ENCODE data around the gene PYCARD. TPM values are rescaled to one million over a fixed set of nuclear protein-coding genes. Genes with fewer than 3 reads are reported as not detected.
"Not testable (repeated sequence)": the region's sequence is repeated elsewhere in the genome, so short reads cannot be mapped to it uniquely, and the experiment has no call there.

The PYCARD gene
- total RNA-seq: 10 to 100 TPM in 1 of 2 donors, 1 to 10 TPM in 1; 9.6 to 25.6 TPM

GRCh38 chr16:31202414-31203375 is at the start of gene PYCARD:
PYCARD (minus strand) TSS chr16:31202760; CDS start chr16:31202690, 70 bp downstream.
- Mint-ChIP-seq H3K9me3 (no peaks in the 10 kb centered on the region), H3K4me3 (peak within 1 kb of the TSS; percentile 81), H3K4me1 (peaks cover 32% of the 10 kb centered on the region), H3K36me3 (ENCODE audit: low read depth) (peaks cover 22% of the 10 kb centered on the region), H3K27ac (peak within 1 kb of the TSS; percentile 69), H3K27me3 (no peaks in the 10 kb centered on the region)
- peak; percentile 33 for ATAC-seq (replicated peaks)

DNA sequence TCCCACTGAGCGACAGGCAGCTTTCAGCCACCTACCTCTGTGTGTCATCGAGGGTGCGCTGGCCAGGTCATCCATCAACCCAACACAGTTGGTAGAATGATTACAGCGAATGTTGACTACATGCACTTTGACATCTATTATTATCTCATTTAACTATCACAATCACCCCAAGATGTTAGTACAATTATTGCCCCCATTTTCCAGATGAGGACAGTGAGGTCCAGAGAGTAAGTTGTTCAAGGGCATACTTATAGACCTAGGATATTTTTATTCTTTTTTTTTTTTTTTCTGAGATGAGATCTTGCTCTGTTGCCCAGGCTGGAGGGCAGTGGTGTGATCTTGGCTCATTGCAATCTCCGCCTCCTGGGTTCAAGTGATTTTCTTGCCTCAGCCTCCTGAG is 48.9 kb upstream of the PYCARD start:
- Mint-ChIP-seq H3K4me1 (peaks cover 18% of the 10 kb centered on the region), H3K36me3 (ENCODE audit: low read depth) (no peaks in the 10 kb centered on the region), H3K27me3 (no peaks in the 10 kb centered on the region), H3K9me3 (no peaks in the 10 kb centered on the region), H3K27ac (peak overlapping the region; percentile 29), H3K4me3 (peak overlapping the region; percentile 36)
- ATAC-seq (replicated peaks): peak; percentile 22

DNA sequence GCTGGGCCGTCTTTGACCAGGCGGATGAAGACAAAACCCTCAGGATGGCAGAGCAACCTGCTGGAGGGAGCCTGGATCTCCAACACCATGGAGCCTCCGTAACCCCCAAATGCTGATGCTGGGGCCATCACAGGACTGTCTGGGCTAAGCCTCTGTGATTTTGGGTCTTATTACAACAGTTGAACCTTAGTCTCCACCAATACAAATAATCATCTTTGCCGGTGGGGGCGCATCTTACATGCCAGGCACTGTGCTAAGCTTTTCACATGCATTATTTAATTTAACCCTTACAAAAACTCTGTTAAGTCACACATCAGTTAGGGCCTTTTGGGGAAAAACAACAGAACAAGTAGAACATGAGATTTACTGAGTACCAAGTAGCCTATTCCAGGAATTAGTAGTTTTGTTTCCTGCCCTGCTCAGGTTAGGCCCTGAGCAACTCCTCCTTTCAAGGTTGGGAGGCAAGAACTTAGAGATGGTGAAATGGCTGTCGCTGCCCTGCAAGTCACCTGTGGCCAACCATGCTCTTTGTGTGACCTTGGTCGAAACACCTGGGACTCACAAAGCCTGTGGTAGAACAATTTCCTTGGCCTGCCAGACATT is 48.3 kb upstream of the PYCARD start:
- Mint-ChIP-seq H3K36me3 (ENCODE audit: low read depth) (no peaks in the 10 kb centered on the region), H3K4me3 (peak overlapping the region; percentile 36), H3K9me3 (no peaks in the 10 kb centered on the region), H3K27ac (peak overlapping the region; percentile 29), H3K27me3 (no peaks in the 10 kb centered on the region), H3K4me1 (peaks cover 18% of the 10 kb centered on the region)
- ATAC-seq (replicated peaks): peak; percentile 57

GRCh38 chr16:31248344-31248743 is 45.8 kb upstream of the PYCARD start:
- no peaks in the 10 kb centered on the region for H3K27me3 Mint-ChIP-seq
- H3K4me1 Mint-ChIP-seq: peaks cover 10% of the 10 kb centered on the region
- no peaks in the 10 kb centered on the region for H3K9me3 Mint-ChIP-seq
- ATAC-seq (replicated peaks): no peak
- H3K27ac Mint-ChIP-seq: no peak overlapping the region
- H3K36me3 Mint-ChIP-seq (ENCODE audit: low read depth): no peaks in the 10 kb centered on the region
- H3K4me3 Mint-ChIP-seq: no peak overlapping the region

DNA sequence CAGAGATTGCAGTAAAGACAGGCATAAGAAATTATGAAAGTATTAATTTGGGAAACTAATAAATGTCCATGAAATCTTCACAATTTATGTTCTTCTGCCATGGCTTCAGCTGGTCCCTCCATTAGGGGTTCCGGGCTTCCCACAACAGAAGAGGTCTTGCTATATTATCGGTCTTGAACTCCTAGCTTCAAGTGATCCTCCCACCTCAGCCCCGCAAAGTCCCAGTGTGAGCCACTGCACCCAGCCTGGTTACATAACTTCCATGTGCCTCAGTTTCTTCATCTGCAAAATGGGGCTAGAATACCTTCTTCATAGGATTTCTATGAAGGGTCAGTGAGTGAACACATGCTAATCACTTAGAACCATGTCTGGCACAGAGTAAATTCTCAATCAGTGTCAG is 43.7 kb upstream of the PYCARD start:
- no peaks in the 10 kb centered on the region for H3K9me3 Mint-ChIP-seq
- no peaks in the 10 kb centered on the region for H3K4me1 Mint-ChIP-seq

DNA sequence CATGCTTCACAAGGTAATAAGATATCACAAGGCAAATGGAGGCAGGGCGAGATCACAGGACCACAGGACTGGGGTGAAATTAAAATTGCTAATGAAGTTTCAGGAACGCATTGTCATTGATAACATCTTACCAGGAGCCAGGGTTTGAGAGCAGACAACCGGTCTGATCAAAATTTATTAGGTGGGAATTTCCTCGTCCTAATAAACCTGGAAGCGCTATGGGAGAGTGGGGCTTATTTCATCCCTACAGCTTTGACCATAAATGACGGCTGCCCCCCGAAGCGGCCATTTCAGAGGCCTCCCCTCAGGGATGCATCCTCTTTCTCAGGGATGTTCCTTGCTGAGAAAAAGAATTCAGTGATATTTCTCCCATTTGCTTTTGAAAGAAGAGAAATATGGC is 43.0 kb upstream of the PYCARD start:
- not testable (repeated sequence) for H3K4me3 Mint-ChIP-seq; H3K36me3 Mint-ChIP-seq (ENCODE audit: low read depth); H3K27me3 Mint-ChIP-seq; H3K4me1 Mint-ChIP-seq; H3K9me3 Mint-ChIP-seq; H3K27ac Mint-ChIP-seq; ATAC-seq (replicated peaks)

More for the DNA sequence above, 43.7 kb upstream of the PYCARD start:
- Mint-ChIP-seq H3K36me3 (ENCODE audit: low read depth) (no peaks in the 10 kb centered on the region), H3K27me3 (no peaks in the 10 kb centered on the region), H3K4me3 (no peak overlapping the region), H3K27ac (no peak overlapping the region)
- no peak for ATAC-seq (replicated peaks)

GRCh38 chr16:31243734-31244670 is 41.4 kb upstream of the PYCARD start:
- Mint-ChIP-seq H3K4me1 (no peaks in the 10 kb centered on the region), H3K4me3 (no peak overlapping the region), H3K9me3 (no peaks in the 10 kb centered on the region), H3K27me3 (no peaks in the 10 kb centered on the region), H3K27ac (no peak overlapping the region), H3K36me3 (ENCODE audit: low read depth) (no peaks in the 10 kb centered on the region)
- ATAC-seq (replicated peaks): no peak

DNA sequence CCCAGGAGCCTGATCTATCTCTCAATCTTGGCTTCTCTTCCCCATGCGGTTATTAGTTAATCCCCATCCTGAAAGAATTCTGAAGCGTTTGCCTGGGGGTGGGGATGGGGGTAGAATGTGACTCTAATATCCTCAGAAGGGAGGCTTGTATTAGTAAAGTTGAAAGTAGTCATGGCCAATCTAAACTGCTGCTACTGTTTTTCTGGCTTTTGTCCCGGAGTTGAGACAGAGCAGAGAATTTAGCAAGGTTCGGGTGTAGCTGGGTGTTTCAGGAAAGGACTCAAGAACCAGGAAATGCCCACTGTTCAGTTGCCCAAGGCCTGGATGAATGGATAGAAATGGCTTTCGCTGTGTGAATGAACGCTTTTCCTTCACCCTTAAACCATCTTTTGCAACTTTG is 39.6 kb upstream of the PYCARD start:
- Mint-ChIP-seq H3K9me3 (no peaks in the 10 kb centered on the region), H3K36me3 (ENCODE audit: low read depth) (no peaks in the 10 kb centered on the region), H3K27ac (no peak overlapping the region), H3K4me1 (no peaks in the 10 kb centered on the region), H3K27me3 (no peaks in the 10 kb centered on the region), H3K4me3 (no peak overlapping the region)
- no peak for ATAC-seq (replicated peaks)

- H3K27ac Mint-ChIP-seq: no peak overlapping the region
- H3K36me3 Mint-ChIP-seq (ENCODE audit: low read depth): no peaks in the 10 kb centered on the region
- H3K4me3 Mint-ChIP-seq: no peak overlapping the region
- no peaks in the 10 kb centered on the region for H3K4me1 Mint-ChIP-seq
- no peak for ATAC-seq (replicated peaks)
- H3K9me3 Mint-ChIP-seq: no peaks in the 10 kb centered on the region
- no peaks in the 10 kb centered on the region for H3K27me3 Mint-ChIP-seq
Observed at GRCh38 chr16:31238041-31238440, 35.5 kb upstream of the PYCARD start.

- H3K9me3 Mint-ChIP-seq: no peaks in the 10 kb centered on the region
- no peaks in the 10 kb centered on the region for H3K36me3 Mint-ChIP-seq (ENCODE audit: low read depth)
- H3K4me1 Mint-ChIP-seq: no peaks in the 10 kb centered on the region
- no peak overlapping the region for H3K4me3 Mint-ChIP-seq
- ATAC-seq (replicated peaks): no peak
- H3K27ac Mint-ChIP-seq: no peak overlapping the region
- H3K27me3 Mint-ChIP-seq: no peaks in the 10 kb centered on the region
Observed at GRCh38 chr16:31229501-31229900, 26.9 kb upstream of the PYCARD start.

DNA sequence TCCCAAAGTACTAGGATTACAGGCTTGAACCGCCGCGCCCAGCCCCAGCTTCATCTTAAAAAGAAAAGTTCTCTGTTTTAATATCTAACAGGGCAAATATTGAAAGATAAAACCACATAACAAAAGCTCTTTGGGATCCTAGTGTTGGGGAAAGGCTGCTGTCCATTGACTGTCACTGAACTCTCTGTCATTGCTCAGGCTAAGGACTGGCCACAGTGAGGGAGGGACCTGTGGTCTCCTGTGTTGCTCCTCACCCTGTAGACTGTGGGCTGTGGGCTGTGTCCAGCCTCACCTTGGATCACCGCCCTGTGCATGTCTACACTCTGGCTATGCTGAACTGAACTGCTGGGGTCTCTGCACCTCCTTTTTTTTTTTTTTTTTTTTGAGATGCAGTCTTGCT is 25.6 kb upstream of the PYCARD start:
- H3K36me3 Mint-ChIP-seq (ENCODE audit: low read depth): no peaks in the 10 kb centered on the region
- H3K9me3 Mint-ChIP-seq: no peaks in the 10 kb centered on the region
- H3K4me1 Mint-ChIP-seq: no peaks in the 10 kb centered on the region
- no peak overlapping the region for H3K4me3 Mint-ChIP-seq
- no peak overlapping the region for H3K27ac Mint-ChIP-seq
- ATAC-seq (replicated peaks): no peak
- H3K27me3 Mint-ChIP-seq: no peaks in the 10 kb centered on the region

DNA sequence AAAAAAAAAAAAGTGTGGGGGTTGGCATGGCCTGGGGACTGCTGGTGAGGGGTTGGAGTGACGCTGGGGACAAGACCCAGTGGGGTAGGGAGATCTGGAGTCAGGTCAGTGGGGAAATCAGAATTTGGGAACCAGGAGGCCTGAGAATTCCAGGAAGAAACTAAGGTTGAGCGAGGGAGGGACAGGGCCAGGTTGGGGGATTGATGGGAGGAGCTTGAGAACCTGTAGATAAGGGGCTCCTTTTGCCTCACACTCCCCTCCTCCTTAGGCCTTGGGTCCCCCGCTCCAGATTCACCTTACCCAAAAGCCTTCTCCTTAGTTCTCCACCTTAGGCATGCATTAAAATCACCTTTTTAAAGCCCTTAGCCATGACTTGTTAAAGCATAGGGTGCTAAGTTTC is 22.6 kb upstream of the PYCARD start:
- no peaks in the 10 kb centered on the region for H3K9me3 Mint-ChIP-seq
- H3K4me3 Mint-ChIP-seq: no peak overlapping the region
- H3K4me1 Mint-ChIP-seq: no peaks in the 10 kb centered on the region
- no peaks in the 10 kb centered on the region for H3K36me3 Mint-ChIP-seq (ENCODE audit: low read depth)
- no peak overlapping the region for H3K27ac Mint-ChIP-seq
- H3K27me3 Mint-ChIP-seq: peaks cover 14% of the 10 kb centered on the region
- ATAC-seq (replicated peaks): no peak

DNA sequence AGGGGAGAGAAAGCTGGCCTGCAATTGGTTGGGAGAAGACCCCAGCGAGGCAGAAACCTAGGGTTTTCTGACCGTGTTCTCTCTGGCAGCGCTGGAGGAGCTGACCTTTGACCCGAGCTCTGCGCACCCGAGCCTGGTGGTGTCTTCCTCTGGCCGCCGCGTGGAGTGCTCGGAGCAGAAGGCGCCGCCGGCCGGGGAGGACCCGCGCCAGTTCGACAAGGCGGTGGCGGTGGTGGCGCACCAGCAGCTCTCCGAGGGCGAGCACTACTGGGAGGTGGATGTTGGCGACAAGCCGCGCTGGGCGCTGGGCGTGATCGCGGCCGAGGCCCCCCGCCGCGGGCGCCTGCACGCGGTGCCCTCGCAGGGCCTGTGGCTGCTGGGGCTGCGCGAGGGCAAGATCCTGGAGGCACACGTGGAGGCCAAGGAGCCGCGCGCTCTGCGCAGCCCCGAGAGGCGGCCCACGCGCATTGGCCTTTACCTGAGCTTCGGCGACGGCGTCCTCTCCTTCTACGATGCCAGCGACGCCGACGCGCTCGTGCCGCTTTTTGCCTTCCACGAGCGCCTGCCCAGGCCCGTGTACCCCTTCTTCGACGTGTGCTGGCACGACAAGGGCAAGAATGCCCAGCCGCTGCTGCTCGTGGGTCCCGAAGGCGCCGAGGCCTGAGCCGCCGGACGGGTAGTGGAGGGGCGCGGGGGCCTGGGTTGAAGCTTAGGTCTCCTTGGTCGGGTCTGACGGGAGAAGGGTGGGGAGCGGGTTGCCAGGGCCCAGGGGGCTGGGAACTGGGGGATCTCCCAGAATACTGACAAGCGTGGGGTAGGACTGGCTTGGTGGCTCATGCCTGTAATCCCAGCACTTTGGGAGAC is 21.8 kb upstream of the PYCARD start:
- Mint-ChIP-seq H3K27me3 (peaks cover 14% of the 10 kb centered on the region), H3K36me3 (ENCODE audit: low read depth) (no peaks in the 10 kb centered on the region)
- ATAC-seq (replicated peaks): no peak

More for the DNA sequence above, 21.8 kb upstream of the PYCARD start:
- Mint-ChIP-seq H3K27ac (no peak overlapping the region), H3K9me3 (no peaks in the 10 kb centered on the region), H3K4me1 (no peaks in the 10 kb centered on the region), H3K4me3 (no peak overlapping the region)

Measured in activated T-helper 17 cell treated with anti-CD3 and anti-CD28 coated beads, Interleukin-2, amount 50 U/mL, for 72 hours (primary cell).